DND-41 (cell line): Measurements from ENCODE around the gene CFAP100.

Experiments
- ATAC-seq: fragments of 200-7000 bp; cut with Tn5 transposase; 3 replicates; pipeline ENCODE4 v1.9.1; 2021; ENCODE audit warnings: low read depth; ENCODE audit not compliant: insufficient read depth
- DNase-seq: peaks from one replicate; pipeline ENCODE4 v3.0.0-alpha.2; 2020
- H2AFZ ChIP-seq: 2 replicates; pipeline ENCODE4 v1.6.0; 2012; ENCODE audit warnings: low read depth, low read length
- H3K27ac ChIP-seq: 2 replicates; pipeline ENCODE4 v1.5.1; 2012; ENCODE audit warnings: low read length, inconsistent platforms
- H3K27me3 ChIP-seq: fragments of 200-600 bp; sonication (generic); 2 replicates; pipeline ENCODE4 v1.6.0; 2012; ENCODE audit warnings: low read length, mild to moderate bottlenecking, inconsistent platforms; ENCODE audit not compliant: insufficient read depth, poor library complexity
- H3K36me3 ChIP-seq: 2 replicates; pipeline ENCODE4 v1.5.1; 2012; ENCODE audit warnings: low read length, inconsistent platforms; ENCODE audit not compliant: insufficient read depth
- H3K4me1 ChIP-seq: 2 replicates; pipeline ENCODE4 v1.5.1; 2012; ENCODE audit warnings: mild to moderate bottlenecking, low read length; ENCODE audit not compliant: insufficient read depth
- H3K4me2 ChIP-seq: 2 replicates; pipeline ENCODE4 v1.6.0; 2012; ENCODE audit warnings: mild to moderate bottlenecking, moderate library complexity, low read length, inconsistent platforms; ENCODE audit not compliant: insufficient read depth
- H3K4me3 ChIP-seq, 2 experiments: fragments of 200-600 bp in 1 of 2; shearing (Covaris generic) in 1 of 2; 2 replicates each; pipeline ENCODE4 v1.5.1; 2012 to 2016; ENCODE audit warnings: inconsistent platforms in 2 of 2, low read length in 2 of 2, mild to moderate bottlenecking in 2 of 2, low read depth in 1 of 2, moderate library complexity in 1 of 2
- H3K79me2 ChIP-seq: 2 replicates; pipeline ENCODE4 v1.6.0; 2012; ENCODE audit warnings: low read length, inconsistent platforms; ENCODE audit not compliant: insufficient read depth
- H3K9ac ChIP-seq: 2 replicates; pipeline ENCODE4 v1.6.0; 2012; ENCODE audit warnings: low read depth, mild to moderate bottlenecking, inconsistent platforms, low read length, moderate library complexity
- H3K9me3 ChIP-seq: 2 replicates; pipeline ENCODE4 v1.5.1; 2012; ENCODE audit warnings: low read length, moderate library complexity, mild to moderate bottlenecking, inconsistent platforms; ENCODE audit not compliant: insufficient read depth, severe bottlenecking
- H4K20me1 ChIP-seq: 2 replicates; pipeline ENCODE4 v1.6.0; 2012; ENCODE audit warnings: low read length; ENCODE audit not compliant: insufficient read depth
- CTCF ChIP-seq: IDR thresholded peaks from 2 replicates; pipeline ENCODE4 v1.5.1; 2012; ENCODE audit warnings: borderline replicate concordance, low read length, moderate library complexity, mild to moderate bottlenecking; ENCODE audit not compliant: poor library complexity, severe bottlenecking; ENCODE audit errors: extremely low read depth
- EZH2 ChIP-seq: IDR thresholded peaks from 3 replicates; pipeline ENCODE4 v1.6.1; 2012; ENCODE audit warnings: borderline replicate concordance, low read depth, mild to moderate bottlenecking, moderate library complexity, low read length, inconsistent platforms; ENCODE audit not compliant: severe bottlenecking

CFAP100 gene

GRCh38 chr3:126464494-126464893, 69.8 kb downstream of the CFAP100 start:
- H3K27ac ChIP-seq = no peak overlapping the region
- no peak for ATAC-seq
- no peaks in the 10 kb centered on the region for H3K27me3 ChIP-seq
- H3K79me2 ChIP-seq = peaks cover 78% of the 10 kb centered on the region
- TF ChIP-seq CTCF = no peak
- no peak for TF ChIP-seq EZH2
- H3K36me3 ChIP-seq = peaks cover 97% of the 10 kb centered on the region
- no peak overlapping the region for H2AFZ ChIP-seq
- peaks cover 81% of the 10 kb centered on the region for H4K20me1 ChIP-seq
- H3K9ac ChIP-seq = no peak overlapping the region
- DNase-seq = no peak
- no peaks in the 10 kb centered on the region for H3K4me1 ChIP-seq
- H3K9me3 ChIP-seq = no peaks in the 10 kb centered on the region
- H3K4me3 ChIP-seq = no peak overlapping the region
- H3K4me2 ChIP-seq = no peak overlapping the region

DNA sequence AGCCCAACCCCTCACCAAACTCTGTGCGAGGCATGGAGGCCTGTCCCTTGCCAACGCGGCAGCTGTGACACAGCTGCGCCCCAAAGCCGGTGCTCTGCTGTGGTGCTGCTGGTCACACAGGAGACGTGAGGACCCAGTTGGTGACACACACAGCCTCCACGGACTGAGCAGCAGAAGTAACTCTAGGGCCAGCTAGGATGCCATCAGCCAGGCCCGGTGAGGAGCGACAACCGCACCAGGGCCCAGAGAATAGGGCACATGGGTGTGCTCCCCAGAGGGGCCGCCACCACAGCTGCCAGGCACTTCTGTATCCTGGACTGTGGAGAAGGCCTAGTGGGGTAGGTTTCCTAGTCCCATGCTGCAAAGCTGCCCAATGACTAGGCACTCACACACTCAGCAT, 70.3 kb downstream of the CFAP100 start:
- no peak overlapping the region for H3K27ac ChIP-seq
- H3K27me3 ChIP-seq = no peaks in the 10 kb centered on the region
- H3K4me2 ChIP-seq = no peak overlapping the region
- no peak for DNase-seq
- TF ChIP-seq EZH2 = no peak
- TF ChIP-seq CTCF = no peak
- no peak overlapping the region for H2AFZ ChIP-seq
- H3K79me2 ChIP-seq = peaks cover 79% of the 10 kb centered on the region
- H3K9ac ChIP-seq = no peak overlapping the region
- H3K4me1 ChIP-seq = no peaks in the 10 kb centered on the region
- no peak overlapping the region for H3K4me3 ChIP-seq
- H4K20me1 ChIP-seq = peaks cover 81% of the 10 kb centered on the region
- H3K9me3 ChIP-seq = no peaks in the 10 kb centered on the region
- peaks cover 97% of the 10 kb centered on the region for H3K36me3 ChIP-seq
- no peak for ATAC-seq

DNA sequence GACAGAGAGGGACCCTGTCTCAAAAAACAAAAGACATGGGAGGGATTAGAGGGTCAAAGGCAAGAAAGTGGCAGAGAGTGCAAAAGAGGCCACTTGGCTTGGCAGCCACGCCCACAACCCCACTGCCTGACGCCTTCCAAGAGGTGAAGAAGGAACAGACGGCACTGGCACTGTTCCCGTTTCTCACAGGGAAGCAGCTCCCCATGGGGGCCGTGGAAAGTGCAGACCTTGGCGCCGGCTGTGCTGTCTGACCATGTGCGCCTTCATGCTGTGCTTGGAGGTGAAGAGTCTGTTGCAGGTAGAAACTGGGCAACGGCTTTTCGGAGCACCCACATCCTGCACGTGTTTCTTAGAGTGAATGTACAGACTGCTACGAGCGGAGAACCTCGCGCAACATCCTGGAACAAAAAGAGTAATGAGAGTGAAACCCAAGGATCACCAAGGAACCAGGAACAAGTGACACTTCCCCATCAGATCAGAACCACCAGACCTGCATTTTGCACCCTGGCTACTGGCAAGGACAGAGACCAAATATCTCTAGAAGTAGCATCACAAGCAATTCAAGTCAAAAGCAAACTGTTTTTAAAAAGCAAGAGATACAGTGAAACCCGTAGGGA, 71.3 kb downstream of the CFAP100 start:
- no peak for TF ChIP-seq CTCF
- TF ChIP-seq EZH2 = no peak
- Histone ChIP-seq H3K27ac (no peak overlapping the region), H4K20me1 (peaks cover 83% of the 10 kb centered on the region), H3K27me3 (no peaks in the 10 kb centered on the region), H3K9me3 (no peaks in the 10 kb centered on the region), H3K4me2 (no peak overlapping the region), H3K9ac (no peak overlapping the region), H3K4me1 (peaks cover 7% of the 10 kb centered on the region; the same call in 1 of the 2 replicates), H3K79me2 (peaks cover 83% of the 10 kb centered on the region), H3K4me3 (no peak overlapping the region), H3K36me3 (peaks cover 98% of the 10 kb centered on the region), H2AFZ (no peak overlapping the region)
- DNase-seq (no peak), ATAC-seq (no peak)
